ENCODE data around the gene TXNDC8.

TXNDC8 gene

DNA sequence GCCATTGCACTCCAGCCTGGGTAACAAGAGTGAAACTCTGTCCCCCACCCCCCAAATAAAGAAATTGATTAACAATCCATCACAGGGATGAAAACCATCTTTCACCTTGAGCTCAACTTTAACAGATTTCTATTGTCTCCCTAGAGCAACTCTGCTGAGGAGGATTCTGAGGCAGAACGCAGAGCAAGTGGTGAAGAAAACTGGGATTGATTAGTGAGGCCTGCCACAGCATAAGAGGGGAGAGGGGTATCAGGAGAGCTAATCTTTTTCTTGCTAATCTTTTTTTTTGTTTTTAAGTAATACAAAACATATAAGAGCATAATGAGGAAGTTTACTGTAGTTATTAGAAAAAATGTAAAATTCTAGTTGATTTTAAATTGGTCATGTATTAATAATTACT lies 8.9 kb downstream of the TXNDC8 start:
- no peak for DNase-seq (ENCODE audit: low spot score)

DNA sequence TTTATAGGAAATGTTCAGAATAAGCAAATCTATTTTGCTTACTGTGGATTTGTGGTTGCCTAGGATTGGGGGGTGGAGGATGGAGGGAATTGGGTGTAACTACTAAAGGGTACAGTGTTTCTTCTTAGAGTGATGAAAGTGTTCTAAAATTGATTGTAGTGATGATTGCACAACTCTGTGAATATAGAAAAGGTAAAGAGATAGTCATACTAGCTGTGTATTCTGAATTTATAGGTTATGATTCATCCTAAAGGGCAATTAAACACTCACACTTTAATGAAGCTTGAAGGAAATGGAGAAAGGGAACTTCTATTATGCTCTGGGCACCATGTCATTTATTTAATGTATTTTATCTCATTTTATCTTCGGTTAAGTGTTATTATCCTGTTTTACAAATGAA lies 9.9 kb downstream of the TXNDC8 start:
- DNase-seq (ENCODE audit: low spot score) = no peak
- TF ChIP-seq, protein P1, sequence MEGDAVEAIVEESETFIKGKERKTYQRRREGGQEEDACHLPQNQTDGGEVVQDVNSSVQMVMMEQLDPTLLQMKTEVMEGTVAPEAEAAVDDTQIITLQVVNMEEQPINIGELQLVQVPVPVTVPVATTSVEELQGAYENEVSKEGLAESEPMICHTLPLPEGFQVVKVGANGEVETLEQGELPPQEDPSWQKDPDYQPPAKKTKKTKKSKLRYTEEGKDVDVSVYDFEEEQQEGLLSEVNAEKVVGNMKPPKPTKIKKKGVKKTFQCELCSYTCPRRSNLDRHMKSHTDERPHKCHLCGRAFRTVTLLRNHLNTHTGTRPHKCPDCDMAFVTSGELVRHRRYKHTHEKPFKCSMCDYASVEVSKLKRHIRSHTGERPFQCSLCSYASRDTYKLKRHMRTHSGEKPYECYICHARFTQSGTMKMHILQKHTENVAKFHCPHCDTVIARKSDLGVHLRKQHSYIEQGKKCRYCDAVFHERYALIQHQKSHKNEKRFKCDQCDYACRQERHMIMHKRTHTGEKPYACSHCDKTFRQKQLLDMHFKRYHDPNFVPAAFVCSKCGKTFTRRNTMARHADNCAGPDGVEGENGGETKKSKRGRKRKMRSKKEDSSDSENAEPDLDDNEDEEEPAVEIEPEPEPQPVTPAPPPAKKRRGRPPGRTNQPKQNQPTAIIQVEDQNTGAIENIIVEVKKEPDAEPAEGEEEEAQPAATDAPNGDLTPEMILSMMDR (IDR thresholded peaks at IDR 0.05; ENCODE audit: extremely low read depth, missing control alignments) = no peak

More for the DNA sequence above, 8.9 kb downstream of the TXNDC8 start:
- TF ChIP-seq, protein P1 (IDR thresholded peaks at IDR 0.05; ENCODE audit: extremely low read depth, missing control alignments) = no peak

DNA sequence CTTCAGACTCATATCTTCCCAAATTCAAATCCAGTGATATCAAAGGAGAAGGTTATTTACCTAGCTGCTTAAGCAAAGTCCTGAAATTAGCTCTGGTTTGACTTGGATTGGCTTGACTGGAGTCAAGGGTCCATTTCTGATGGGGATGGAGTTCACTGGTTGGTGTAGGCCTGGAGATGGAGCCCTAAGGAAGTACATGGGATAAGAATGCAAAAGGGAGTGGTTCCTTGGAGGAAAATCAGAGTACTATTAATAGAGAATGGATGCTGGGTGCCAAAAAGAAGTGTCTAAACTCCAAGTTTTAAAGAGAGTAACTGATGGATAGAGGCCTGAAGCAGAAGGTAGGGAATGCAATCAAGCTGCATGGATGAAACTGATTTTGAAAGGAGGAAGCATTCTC lies 13.8 kb downstream of the TXNDC8 start:
- TF ChIP-seq, protein P1 (IDR thresholded peaks at IDR 0.05; ENCODE audit: extremely low read depth, missing control alignments) = no peak
- no peak for DNase-seq (ENCODE audit: low spot score)

DNA sequence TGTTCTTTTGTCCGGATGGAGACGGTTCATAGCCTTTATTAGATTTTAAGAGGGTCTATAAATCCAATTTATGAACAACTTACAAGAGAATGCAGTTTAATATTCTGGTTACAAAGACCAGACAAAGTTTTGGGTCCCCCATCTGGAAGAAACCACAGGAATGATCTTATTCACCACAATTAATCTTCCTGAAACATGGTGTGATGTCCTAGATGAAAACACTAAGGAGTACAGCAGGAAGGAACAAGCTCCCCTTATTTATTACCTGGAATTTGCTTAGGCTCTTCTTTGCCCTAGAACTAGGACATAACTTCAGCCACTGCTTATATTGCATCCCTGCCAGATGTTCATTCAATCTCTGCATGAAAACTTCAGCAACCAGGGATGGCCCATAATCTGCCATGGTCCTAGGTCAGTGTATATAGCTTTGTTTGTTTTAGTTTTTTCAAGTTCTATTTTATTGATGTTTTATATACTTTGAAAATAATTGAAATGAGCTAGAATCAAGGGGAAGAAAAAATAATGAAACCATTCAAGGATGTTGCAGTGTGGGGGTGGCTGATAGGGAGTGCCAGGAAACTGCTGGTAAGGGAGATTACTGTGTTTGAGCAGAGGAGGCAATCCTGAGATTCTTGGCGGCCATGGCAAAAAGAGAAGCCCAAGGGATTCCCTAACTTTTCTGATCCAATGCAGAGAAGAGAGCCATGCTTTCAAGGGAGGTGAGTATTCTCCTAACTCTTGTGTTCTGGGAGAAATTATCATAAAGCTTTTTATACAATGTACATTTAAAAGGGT lies 16.8 kb downstream of the TXNDC8 start:
- DNase-seq (ENCODE audit: low spot score) = no peak
- TF ChIP-seq, protein P1 (IDR thresholded peaks at IDR 0.05; ENCODE audit: extremely low read depth, missing control alignments) = no peak

DNA sequence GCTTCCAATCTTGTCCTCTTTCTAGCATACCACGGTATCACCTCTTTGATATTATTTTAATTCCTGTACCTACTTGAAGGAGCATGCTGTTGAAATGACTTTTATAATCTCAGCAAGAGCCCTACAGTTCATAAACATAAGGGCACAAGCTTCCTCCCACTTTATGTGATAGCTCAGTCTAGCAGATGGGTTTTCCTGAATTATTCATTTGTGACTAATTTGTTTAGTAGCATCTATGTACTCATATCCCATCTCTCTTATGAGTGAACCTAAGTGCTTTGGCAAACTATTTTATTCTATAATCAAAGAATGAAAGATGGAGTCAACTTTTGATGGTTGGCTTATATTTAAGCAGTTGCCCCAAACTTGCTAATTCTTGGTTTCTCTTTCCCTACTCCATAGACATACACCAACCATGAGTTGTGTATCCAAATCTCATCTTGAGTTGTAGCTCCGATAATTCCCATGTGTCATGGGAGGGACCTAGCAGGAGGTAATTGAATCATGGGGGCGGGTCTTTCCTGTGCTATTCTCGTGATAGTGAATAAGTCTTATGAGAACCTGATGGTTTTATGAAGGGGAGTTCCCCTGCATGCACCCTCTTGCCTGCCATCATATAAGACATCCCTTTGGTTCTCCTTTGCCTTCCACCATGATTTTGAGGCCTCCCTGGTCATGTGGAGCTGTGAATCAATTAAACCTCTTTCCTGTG lies 17.7 kb downstream of the TXNDC8 start:
- no peak for DNase-seq (ENCODE audit: low spot score)
- TF ChIP-seq, protein P1 (IDR thresholded peaks at IDR 0.05; ENCODE audit: extremely low read depth, missing control alignments) = no peak

DNA sequence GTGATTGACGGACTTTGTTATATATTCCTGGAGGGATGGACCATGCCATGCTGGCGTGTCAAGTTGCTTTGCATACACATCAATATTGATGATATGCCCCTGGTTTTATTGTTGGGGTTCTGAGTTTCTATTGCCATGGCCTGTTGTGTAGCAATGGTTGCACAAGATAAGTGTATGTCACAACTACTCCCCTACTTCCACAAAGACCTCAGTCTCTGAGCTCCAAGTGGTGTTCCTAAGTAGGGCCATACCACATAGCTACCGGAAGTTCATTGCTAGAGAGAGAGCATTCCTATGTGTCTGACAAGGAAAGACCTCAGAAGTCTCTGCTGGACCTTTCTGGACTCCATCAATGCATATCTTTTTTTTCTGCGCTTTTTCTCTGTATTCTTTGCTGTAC lies 19.8 kb downstream of the TXNDC8 start:
- DNase-seq (ENCODE audit: low spot score) = no peak
- TF ChIP-seq, protein P1 (IDR thresholded peaks at IDR 0.05; ENCODE audit: extremely low read depth, missing control alignments) = no peak
